Measurements from ENCODE around the gene TRIM26. TPM values are rescaled to one million over a fixed set of nuclear protein-coding genes. Genes with fewer than 3 reads are reported as not detected.

TRIM26 gene
- total RNA-seq, 2 donors from 2014 or later = 31.9 to 66.6 TPM

DNA sequence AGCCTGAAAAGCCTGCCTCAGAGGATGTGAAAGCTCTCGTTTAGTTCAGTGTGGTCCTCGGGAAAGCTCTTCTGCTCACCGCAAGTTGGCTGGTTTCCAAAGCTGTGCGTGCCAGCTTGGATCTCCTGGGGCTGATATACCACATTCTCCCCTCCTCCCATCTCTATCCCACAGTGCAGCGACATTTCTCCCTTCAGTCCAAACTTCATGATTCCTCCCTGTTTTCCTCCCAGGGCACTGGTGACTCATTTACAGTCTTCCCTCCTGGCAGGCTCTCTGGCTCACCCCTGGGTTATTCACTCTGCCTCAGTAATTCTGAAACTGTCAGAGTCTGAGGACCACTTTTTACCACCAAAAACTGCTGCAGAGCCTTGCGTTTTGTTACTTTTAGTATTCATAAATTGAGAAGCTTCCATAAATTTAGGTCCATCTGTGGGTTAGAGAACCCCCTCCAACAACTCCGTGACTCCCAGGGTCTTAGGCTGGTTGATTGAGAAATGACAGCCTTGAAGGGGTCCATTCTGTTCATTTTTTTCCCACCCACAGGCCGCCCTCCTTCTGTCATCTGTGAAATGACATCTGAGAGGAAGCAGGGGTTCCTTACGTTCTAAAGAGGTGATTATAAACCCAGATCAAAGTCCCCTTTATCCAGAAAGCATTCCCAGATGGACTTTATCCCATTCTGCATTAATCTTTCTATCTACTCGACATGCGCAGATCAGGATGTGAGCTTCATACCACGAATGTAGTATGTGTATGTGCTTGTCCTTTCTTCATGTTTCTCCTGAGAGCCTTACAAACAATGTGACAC, 58.3 kb downstream of the TRIM26 start:
- TF ChIP-seq CTCF (IDR thresholded peaks at IDR 0.05) = no peak
- no peak for TF ChIP-seq POLR2A (IDR thresholded peaks at IDR 0.05)
- intact Hi-C loops (cut with DNase I) = no loop called here
- H3K27ac ChIP-seq = peak overlapping the region in 1 of 4 donors; percentile 19
- DNase-seq (peak in 3 of 4 donors; percentile 20 to 49 (median 25)), ATAC-seq (peak; percentile 54)
- H3K4me1 ChIP-seq = peaks cover 12% of the 10 kb centered on the region
- no peak overlapping the region for H3K4me3 ChIP-seq
- H3K9me3 ChIP-seq = no peaks in the 10 kb centered on the region
- WGBS, 2 donors = 20 to 42% methylated on average over 12 of the region's 12 CpGs
- H3K27me3 ChIP-seq = no peaks in the 10 kb centered on the region
- no peaks in the 10 kb centered on the region for H3K36me3 ChIP-seq (replicated peaks in 1 of 2; ENCODE audit: insufficient read depth in 1 of 2, low read depth in 2 of 2)

DNA sequence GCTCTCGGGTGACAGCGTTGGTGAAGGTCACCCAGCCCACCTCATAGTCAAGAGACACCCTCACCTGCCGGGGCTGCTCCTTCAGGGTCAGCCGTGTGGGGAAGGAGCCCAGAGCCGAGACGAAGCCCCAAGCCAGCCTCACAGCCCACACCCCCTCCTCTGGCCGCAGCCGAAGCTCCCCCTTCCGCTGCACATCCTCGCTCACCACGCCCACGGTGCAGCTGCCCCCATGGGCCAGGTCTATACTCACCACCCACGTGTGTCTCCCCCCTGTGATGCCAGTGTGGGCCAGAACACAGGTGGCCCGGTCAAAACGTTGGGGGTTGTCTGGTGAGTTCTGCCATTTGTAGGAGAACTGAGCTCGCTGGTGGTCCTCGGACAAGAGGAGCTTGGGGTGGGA, 59.1 kb downstream of the TRIM26 start:
- DNase-seq = no peak
- TF ChIP-seq CTCF (IDR thresholded peaks at IDR 0.05) = no peak
- no peak for TF ChIP-seq POLR2A (IDR thresholded peaks at IDR 0.05)
- H3K27me3 ChIP-seq = no peaks in the 10 kb centered on the region
- WGBS, 2 donors = 69 to 79% methylated on average over 16 to 17 of the region's 17 CpGs
- intact Hi-C loops (cut with DNase I) = no loop called here
- ATAC-seq = no peak
- no peak overlapping the region for H3K4me3 ChIP-seq
- H3K27ac ChIP-seq = no peak overlapping the region
- H3K36me3 ChIP-seq (replicated peaks in 1 of 2; ENCODE audit: insufficient read depth in 1 of 2, low read depth in 2 of 2) = no peaks in the 10 kb centered on the region
- peaks cover 12% of the 10 kb centered on the region for H3K4me1 ChIP-seq
- no peaks in the 10 kb centered on the region for H3K9me3 ChIP-seq

GRCh38 chr6:30152910-30153610, 60.1 kb downstream of the TRIM26 start:
- intact Hi-C loops (cut with DNase I) = no loop called here
- H3K36me3 ChIP-seq (replicated peaks in 1 of 2; ENCODE audit: insufficient read depth in 1 of 2, low read depth in 2 of 2) = no peaks in the 10 kb centered on the region
- no peak overlapping the region for H3K4me3 ChIP-seq
- H3K27ac ChIP-seq = no peak overlapping the region
- H3K9me3 ChIP-seq = no peaks in the 10 kb centered on the region
- ATAC-seq (no peak), DNase-seq (no peak)
- WGBS, 2 donors = 78 to 86% methylated on average over 3 of the region's 3 CpGs
- H3K4me1 ChIP-seq = peaks cover 12% of the 10 kb centered on the region
- H3K27me3 ChIP-seq = no peaks in the 10 kb centered on the region
- no peak for TF ChIP-seq CTCF (IDR thresholded peaks at IDR 0.05)
- TF ChIP-seq POLR2A (IDR thresholded peaks at IDR 0.05) = no peak

DNA sequence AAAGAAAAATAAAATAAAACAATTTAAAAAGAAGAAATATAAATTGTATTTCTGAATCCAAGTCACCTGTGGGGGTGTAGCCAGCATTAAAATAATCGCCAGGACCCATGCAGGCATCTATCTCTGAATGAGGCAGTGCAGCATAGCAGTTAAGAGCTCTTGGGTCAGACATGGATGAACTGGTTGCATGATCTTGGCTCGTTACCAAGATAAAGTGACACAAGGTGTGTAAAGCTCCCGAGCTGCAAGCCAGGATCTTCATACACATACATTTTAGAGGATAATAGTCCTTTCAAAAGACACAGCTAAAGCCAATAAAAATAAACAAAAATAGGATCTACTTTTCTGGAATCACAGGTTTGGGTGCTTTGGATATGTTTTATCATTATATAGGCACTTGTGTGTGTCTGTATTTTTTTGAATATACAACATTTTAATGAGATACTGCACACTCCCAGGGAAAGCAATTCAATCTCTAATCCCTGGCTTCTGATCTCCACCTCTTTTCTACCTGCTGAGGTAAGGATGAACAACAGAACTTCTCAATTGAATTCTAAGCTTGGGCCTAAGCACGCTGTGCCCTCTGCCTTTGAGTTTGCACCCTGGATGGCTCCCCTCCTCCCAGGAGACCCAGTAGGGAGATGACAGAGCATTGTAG, 61.1 kb downstream of the TRIM26 start:
- no peak for DNase-seq
- no peak for ATAC-seq
- no peaks in the 10 kb centered on the region for H3K9me3 ChIP-seq
- TF ChIP-seq POLR2A (IDR thresholded peaks at IDR 0.05) = no peak
- no peak for TF ChIP-seq CTCF (IDR thresholded peaks at IDR 0.05)
- no peaks in the 10 kb centered on the region for H3K27me3 ChIP-seq
- intact Hi-C loops (cut with DNase I) = no loop called here
- H3K27ac ChIP-seq = no peak overlapping the region
- no peak overlapping the region for H3K4me3 ChIP-seq
- WGBS, 2 donors = 41 to 57% methylated on average over 4 of the region's 4 CpGs
- no peaks in the 10 kb centered on the region for H3K36me3 ChIP-seq (replicated peaks in 1 of 2; ENCODE audit: insufficient read depth in 1 of 2, low read depth in 2 of 2)
- peaks cover 12% of the 10 kb centered on the region for H3K4me1 ChIP-seq
